Suppressor macrophage treated with lipopolysaccharide for 1 hour (primary cell): ENCODE results near the gene EBF3.
"Not testable (repeated sequence)": the region's sequence is repeated elsewhere in the genome, so short reads cannot be mapped to it uniquely, and the experiment has no call there.

Experiments used
- DNase-seq, 3 donors: peaks; one replicate each; pipeline ENCODE4 v3.0.0-alpha.2; 2020 to 2022

The EBF3 gene

GRCh38 chr10:129926066-129927055 lies 37.7 kb downstream of the EBF3 start:
- DNase-seq = no peak

DNA sequence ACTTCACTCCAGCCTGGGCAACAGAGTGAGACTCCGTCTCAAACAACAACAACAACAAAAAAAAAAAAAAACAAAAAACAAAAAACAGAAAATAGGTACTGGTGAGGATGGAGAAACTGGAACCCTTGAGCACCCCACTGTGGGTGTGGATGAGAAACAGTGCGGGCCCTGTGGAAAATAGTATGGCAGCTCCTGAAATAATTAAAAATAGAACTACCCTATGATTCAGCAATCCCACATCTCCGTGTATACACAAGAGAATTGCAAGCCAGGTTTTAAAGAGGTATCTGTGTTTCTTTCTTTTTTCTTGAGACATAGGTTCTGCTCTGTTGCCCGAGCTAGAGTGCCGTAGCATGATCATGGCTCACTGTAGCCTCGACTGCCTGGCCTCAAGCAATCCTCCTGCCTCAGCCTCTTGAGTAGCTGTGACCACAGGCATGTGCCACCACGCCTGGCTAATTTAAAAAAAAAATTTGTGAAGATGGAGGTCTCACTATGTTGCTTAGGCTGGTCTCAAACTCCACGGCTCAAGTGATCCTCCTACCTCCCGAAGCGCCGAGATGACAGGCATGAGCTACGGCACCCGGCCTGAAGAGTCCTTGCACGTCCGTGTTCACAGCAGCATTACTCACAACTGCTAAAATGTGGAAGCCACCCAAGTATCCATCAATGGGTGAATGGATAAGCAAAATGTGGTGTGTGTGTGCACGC lies 39.5 kb downstream of the EBF3 start:
- no peak for DNase-seq

- no peak for DNase-seq
Measured at GRCh38 chr10:129922598-129923123, 41.4 kb downstream of the EBF3 start.

GRCh38 chr10:129921801-129922597 lies 42.1 kb downstream of the EBF3 start:
- DNase-seq = no peak

GRCh38 chr10:129921065-129921670 lies 42.9 kb downstream of the EBF3 start:
- DNase-seq = no peak

GRCh38 chr10:129920187-129920586 lies 43.9 kb downstream of the EBF3 start:
- DNase-seq = not testable (repeated sequence)

- no peak for DNase-seq
Measured at GRCh38 chr10:129919358-129919757, 44.7 kb downstream of the EBF3 start.

DNA sequence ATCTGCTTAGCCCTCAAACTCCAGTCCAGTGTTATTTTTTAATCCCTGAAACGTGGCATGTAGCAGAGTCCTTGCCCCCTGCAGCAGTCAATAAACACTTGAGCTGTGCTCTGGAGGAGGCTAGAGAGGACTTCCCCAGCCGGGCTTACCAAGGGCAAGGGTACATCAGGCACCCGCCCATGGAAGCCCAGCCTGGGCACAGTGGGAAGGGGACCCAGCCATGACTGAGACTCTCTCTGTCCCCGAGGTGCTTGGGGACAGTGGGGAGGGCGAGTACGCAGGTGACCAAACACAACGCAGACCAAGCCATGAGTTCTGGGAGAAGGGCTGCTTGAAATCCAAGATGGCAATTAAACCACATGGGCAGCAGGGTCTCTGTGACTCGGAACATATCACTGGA lies 45.2 kb downstream of the EBF3 start:
- no peak for DNase-seq

- DNase-seq = no peak
Measured at GRCh38 chr10:129918401-129918800, 45.7 kb downstream of the EBF3 start.

- DNase-seq = no peak
Measured at GRCh38 chr10:129917936-129918335, 46.1 kb downstream of the EBF3 start.

GRCh38 chr10:129916506-129916995 lies 47.5 kb downstream of the EBF3 start:
- DNase-seq = no peak

DNA sequence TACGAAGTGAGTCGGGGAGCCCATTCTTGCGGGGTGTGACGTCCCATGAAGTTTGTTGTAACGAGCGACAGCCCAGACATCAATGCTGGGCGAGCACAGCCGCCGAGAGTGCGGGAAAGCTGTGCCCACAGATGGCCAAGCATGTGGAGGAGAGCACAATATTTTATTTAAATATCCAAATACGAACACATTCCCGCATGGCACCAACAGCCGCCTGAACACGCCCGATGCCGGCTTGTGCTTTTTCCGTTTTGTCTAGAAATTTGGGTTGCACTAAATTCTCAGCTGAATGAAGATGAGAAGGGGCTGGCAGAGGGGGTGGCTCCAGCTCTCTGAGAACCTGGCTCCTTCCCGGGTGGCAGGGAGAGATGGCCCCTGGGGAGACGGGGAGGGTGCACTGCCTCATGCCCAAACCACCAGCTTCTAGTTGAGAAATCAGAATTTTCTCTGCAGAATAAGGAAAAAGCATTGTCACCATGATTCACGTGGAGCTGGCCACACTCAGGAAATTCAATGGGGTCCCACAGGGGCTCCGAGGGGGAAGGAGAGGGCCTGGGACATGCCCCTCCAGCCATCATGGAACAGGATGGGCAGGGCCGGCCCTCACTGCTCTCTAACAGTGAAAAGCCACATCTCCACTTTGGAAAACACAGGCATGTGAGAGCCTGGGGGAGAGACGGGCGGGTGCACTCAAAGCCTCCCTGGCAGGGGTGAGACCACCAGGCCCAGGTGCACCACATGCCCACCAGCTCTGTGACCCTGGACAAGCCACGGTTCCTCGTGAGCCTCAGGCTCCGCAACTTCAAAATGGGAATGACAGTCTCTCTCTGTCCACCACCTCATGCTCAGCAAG lies 48.3 kb downstream of the EBF3 start:
- DNase-seq = no peak

DNA sequence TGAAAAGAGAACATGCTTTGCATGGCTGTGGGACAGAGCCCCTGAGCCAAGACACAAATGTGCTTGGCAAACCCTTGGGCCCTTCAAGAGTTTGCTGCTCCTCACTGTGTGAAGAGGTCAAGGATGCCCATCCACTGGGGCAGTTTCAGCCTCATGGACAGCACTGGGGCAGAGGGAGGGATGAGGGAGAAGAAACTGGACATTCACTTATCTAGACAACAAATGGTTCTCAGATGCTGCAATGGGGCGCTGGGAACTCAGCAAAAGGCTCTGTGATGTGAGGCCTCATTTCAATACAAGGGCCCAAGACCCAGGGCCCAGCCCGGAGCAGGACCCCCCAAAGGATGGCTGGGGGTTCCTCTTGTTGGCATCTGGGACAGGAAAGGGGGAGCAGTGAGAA lies 49.1 kb downstream of the EBF3 start:
- no peak for DNase-seq

GRCh38 chr10:129914153-129914855 lies 49.8 kb downstream of the EBF3 start:
- DNase-seq = no peak

GRCh38 chr10:129912986-129913695 lies 50.9 kb downstream of the EBF3 start:
- DNase-seq = no peak

GRCh38 chr10:129912166-129912917 lies 51.7 kb downstream of the EBF3 start:
- no peak for DNase-seq

- DNase-seq = no peak
Measured at GRCh38 chr10:129911451-129912165, 52.5 kb downstream of the EBF3 start.

- DNase-seq = no peak
Measured at GRCh38 chr10:129910861-129911260, 53.2 kb downstream of the EBF3 start.
